Renal cortical epithelial cell (primary cell): ENCODE data around the gene EPB41L4A. TPM values are rescaled to one million over a fixed set of nuclear protein-coding genes. Genes with fewer than 3 reads are reported as not detected.

Experiments used
- DNase-seq: peaks from one replicate; pipeline ENCODE4 v3.0.0-alpha.2; 2011; ENCODE audit warnings: low read depth
- total RNA-seq: library from RNA; depleted of rRNA; stranded (reverse); fragments of >200 nt; gene quantifications from 2 replicates; pipeline ENCODE4 v1.2.3, GENCODE V29; 2014

EPB41L4A gene
- total RNA-seq, 1 donor from 2014 or later, result 26.1 TPM

GRCh38 chr5:112161392-112161748, 257.7 kb downstream of the EPB41L4A start:
- no peak for DNase-seq

- DNase-seq, result peak; percentile 68
These were observed 258.3 kb downstream of the EPB41L4A start for GRCh38 chr5:112160652-112161391.

GRCh38 chr5:112159435-112159834, 259.6 kb downstream of the EPB41L4A start:
- DNase-seq, result no peak

GRCh38 chr5:112156211-112156610, 262.9 kb downstream of the EPB41L4A start:
- DNase-seq, result no peak

GRCh38 chr5:112154940-112155686, 264.0 kb downstream of the EPB41L4A start:
- no peak for DNase-seq

- no peak for DNase-seq
These were observed 269.4 kb downstream of the EPB41L4A start for GRCh38 chr5:112149727-112150126.

GRCh38 chr5:112146323-112147226, 272.5 kb downstream of the EPB41L4A start:
- peak; percentile 81 for DNase-seq

- DNase-seq, result no peak
These were observed 275.4 kb downstream of the EPB41L4A start for GRCh38 chr5:112143690-112144089.

GRCh38 chr5:112142769-112143270, 276.3 kb downstream of the EPB41L4A start:
- DNase-seq, result peak; percentile 95

- no peak for DNase-seq
These were observed 277.5 kb downstream of the EPB41L4A start for GRCh38 chr5:112141582-112141981.

- DNase-seq, result no peak
These were observed 280.6 kb downstream of the EPB41L4A start for GRCh38 chr5:112138526-112138925.

- no peak for DNase-seq
These were observed 282.3 kb downstream of the EPB41L4A start for GRCh38 chr5:112136773-112137172.

- no peak for DNase-seq
These were observed 291.2 kb downstream of the EPB41L4A start for GRCh38 chr5:112127861-112128260.

- DNase-seq, result no peak
These were observed 292.1 kb downstream of the EPB41L4A start for GRCh38 chr5:112126982-112127381.

GRCh38 chr5:112125903-112126302, 293.2 kb downstream of the EPB41L4A start:
- no peak for DNase-seq

- no peak for DNase-seq
These were observed 294.3 kb downstream of the EPB41L4A start for GRCh38 chr5:112124788-112125187.

- DNase-seq, result no peak
These were observed 296.0 kb downstream of the EPB41L4A start for GRCh38 chr5:112123086-112123485.

- DNase-seq, result no peak
These were observed 296.7 kb downstream of the EPB41L4A start for GRCh38 chr5:112122353-112122752.

- DNase-seq, result no peak
These were observed 297.8 kb downstream of the EPB41L4A start for GRCh38 chr5:112121258-112121657.

- no peak for DNase-seq
These were observed 299.1 kb downstream of the EPB41L4A start for GRCh38 chr5:112119969-112120368.

GRCh38 chr5:112119508-112119907, 299.6 kb downstream of the EPB41L4A start:
- DNase-seq, result no peak

GRCh38 chr5:112117551-112117950, 301.5 kb downstream of the EPB41L4A start:
- no peak for DNase-seq
